ENCODE data around the gene JUP.
A peak's percentile ranks its signal among the peaks of the same experiment; 100 is the strongest.

JUP gene

GRCh38 chr17:41748275-41748674, 38.2 kb downstream of the JUP start:
- no peak for DNase-seq

GRCh38 chr17:41741709-41742108, 44.8 kb downstream of the JUP start:
- no peak for DNase-seq

GRCh38 chr17:41740506-41740905, 46.0 kb downstream of the JUP start:
- DNase-seq: no peak

GRCh38 chr17:41739661-41740352, 46.7 kb downstream of the JUP start:
- no peak for DNase-seq

GRCh38 chr17:41738801-41739112, 47.8 kb downstream of the JUP start:
- no peak for DNase-seq

- DNase-seq: peak; percentile 96
These were observed 48.3 kb downstream of the JUP start for GRCh38 chr17:41738077-41738800.

GRCh38 chr17:41737680-41738023, 48.9 kb downstream of the JUP start:
- DNase-seq: no peak

GRCh38 chr17:41736983-41737679, 49.4 kb downstream of the JUP start:
- no peak for DNase-seq

- DNase-seq: no peak
These were observed 50.8 kb downstream of the JUP start for GRCh38 chr17:41735744-41736143.

- DNase-seq: no peak
These were observed 51.6 kb downstream of the JUP start for GRCh38 chr17:41734949-41735313.

GRCh38 chr17:41734139-41734948, 52.2 kb downstream of the JUP start, which contains the start of gene HAP1:
Gene HAP1, minus strand, starts transcription at chr17:41734643. Its CDS starts 9 bp downstream, at chr17:41734634.
- peak; percentile 91 for DNase-seq

- no peak for DNase-seq
These were observed 53.0 kb downstream of the JUP start for GRCh38 chr17:41733348-41734138.

- DNase-seq: no peak
These were observed 54.7 kb downstream of the JUP start for GRCh38 chr17:41731836-41732235.

- DNase-seq: no peak
These were observed 56.0 kb downstream of the JUP start for GRCh38 chr17:41730479-41730878.

GRCh38 chr17:41728056-41728455, 58.5 kb downstream of the JUP start:
- DNase-seq: no peak

- DNase-seq: no peak
These were observed 61.4 kb downstream of the JUP start for GRCh38 chr17:41725134-41725533.

- no peak for DNase-seq
These were observed 61.9 kb downstream of the JUP start for GRCh38 chr17:41724476-41725050.

GRCh38 chr17:41723801-41724475, 62.6 kb downstream of the JUP start:
- no peak for DNase-seq

- no peak for DNase-seq
These were observed 64.3 kb downstream of the JUP start for GRCh38 chr17:41722231-41722630.

GRCh38 chr17:41718287-41718645, 68.2 kb downstream of the JUP start:
- no peak for DNase-seq

Data from retina (tissue), 1 donor.